HG03045 (cell line): ENCODE measurements around the gene TTC27.
"Not testable (repeated sequence)": the region's sequence is repeated elsewhere in the genome, so short reads cannot be mapped to it uniquely, and the experiment has no call there.

ENCODE experiments used
- ATAC-seq: cut with Tn5 transposase; IDR thresholded peaks from one replicate; pipeline ENCODE4 v1.9.1; 2021; ENCODE audit warnings: mild to moderate bottlenecking, moderate library complexity; ENCODE audit not compliant: unreplicated experiment

Gene TTC27

GRCh38 chr2:32627814-32628579, at the start of gene TTC27:
TSS of gene TTC27 (plus strand) at chr2:32628050. CDS start at chr2:32628293, 243 bp downstream.
- peak; percentile 100 for ATAC-seq

- no peak for ATAC-seq
Measured at GRCh38 chr2:32591669-32592463, 36.0 kb upstream of the TTC27 start.

GRCh38 chr2:32594573-32594972, 33.3 kb upstream of the TTC27 start:
- ATAC-seq = no peak

- ATAC-seq = no peak
Measured at GRCh38 chr2:32611366-32611765, 16.5 kb upstream of the TTC27 start.

GRCh38 chr2:32611771-32612170, 16.1 kb upstream of the TTC27 start:
- no peak for ATAC-seq

GRCh38 chr2:32614084-32614483, 13.8 kb upstream of the TTC27 start:
- no peak for ATAC-seq

GRCh38 chr2:32617599-32618189, 10.2 kb upstream of the TTC27 start:
- no peak for ATAC-seq

- ATAC-seq = no peak
Measured at GRCh38 chr2:32622570-32623310, 5.1 kb upstream of the TTC27 start.

- no peak for ATAC-seq
Measured at GRCh38 chr2:32623311-32623706, 4.5 kb upstream of the TTC27 start.

- ATAC-seq = no peak
Measured at GRCh38 chr2:32624812-32625211, 3.0 kb upstream of the TTC27 start.

- no peak for ATAC-seq
Measured at GRCh38 chr2:32626639-32627221, 1.1 kb upstream of the TTC27 start.

- ATAC-seq = peak; percentile 39
Measured at GRCh38 chr2:32627441-32627813, 423 bp upstream of the TTC27 start.

- no peak for ATAC-seq
Measured at GRCh38 chr2:32632089-32632488, 4.2 kb downstream of the TTC27 start.

- no peak for ATAC-seq
Measured at GRCh38 chr2:32633040-32633439, 5.2 kb downstream of the TTC27 start.

- ATAC-seq = not testable (repeated sequence)
Measured at GRCh38 chr2:32638548-32638947, 10.7 kb downstream of the TTC27 start.

GRCh38 chr2:32641180-32641579, 13.3 kb downstream of the TTC27 start:
- ATAC-seq = no peak

GRCh38 chr2:32647180-32647651, 19.4 kb downstream of the TTC27 start:
- no peak for ATAC-seq

GRCh38 chr2:32652555-32653209, 24.8 kb downstream of the TTC27 start:
- no peak for ATAC-seq

GRCh38 chr2:32656069-32656468, 28.2 kb downstream of the TTC27 start:
- no peak for ATAC-seq

GRCh38 chr2:32663864-32664263, 36.0 kb downstream of the TTC27 start:
- ATAC-seq = no peak
